ENCODE data around the gene NFATC4.
"Not testable (repeated sequence)": the region's sequence is repeated elsewhere in the genome, so short reads cannot be mapped to it uniquely, and the experiment has no call there.

The NFATC4 gene

GRCh38 chr14:24339284-24340151 lies 28.5 kb upstream of the NFATC4 start, which contains the start of gene RIPK3:
TSS of gene RIPK3 (minus strand) at chr14:24339991. CDS start at chr14:24339826, 165 bp downstream.
- DNase-seq, result peak; percentile 43

- DNase-seq, result no peak
Measured at GRCh38 chr14:24340606-24341005, 27.4 kb upstream of the NFATC4 start.

DNA sequence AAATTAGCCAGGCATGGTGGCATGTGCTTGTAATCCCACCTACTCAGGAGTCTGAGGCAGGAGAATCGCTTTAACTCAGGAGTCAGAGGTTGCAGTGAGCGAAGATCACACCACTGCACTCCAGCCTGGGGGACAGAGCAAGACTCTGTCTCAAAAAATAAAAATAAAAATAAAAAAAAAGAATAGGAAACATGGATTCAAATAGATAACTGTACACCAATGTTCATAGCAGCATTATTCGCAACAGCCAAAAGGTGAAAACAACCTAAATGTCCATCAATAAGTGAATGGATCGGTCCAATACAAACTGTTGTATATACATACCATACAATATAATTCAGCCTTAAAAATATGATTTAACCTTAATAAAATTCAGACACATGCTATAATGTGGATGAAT lies 25.1 kb upstream of the NFATC4 start:
- no peak for DNase-seq

DNA sequence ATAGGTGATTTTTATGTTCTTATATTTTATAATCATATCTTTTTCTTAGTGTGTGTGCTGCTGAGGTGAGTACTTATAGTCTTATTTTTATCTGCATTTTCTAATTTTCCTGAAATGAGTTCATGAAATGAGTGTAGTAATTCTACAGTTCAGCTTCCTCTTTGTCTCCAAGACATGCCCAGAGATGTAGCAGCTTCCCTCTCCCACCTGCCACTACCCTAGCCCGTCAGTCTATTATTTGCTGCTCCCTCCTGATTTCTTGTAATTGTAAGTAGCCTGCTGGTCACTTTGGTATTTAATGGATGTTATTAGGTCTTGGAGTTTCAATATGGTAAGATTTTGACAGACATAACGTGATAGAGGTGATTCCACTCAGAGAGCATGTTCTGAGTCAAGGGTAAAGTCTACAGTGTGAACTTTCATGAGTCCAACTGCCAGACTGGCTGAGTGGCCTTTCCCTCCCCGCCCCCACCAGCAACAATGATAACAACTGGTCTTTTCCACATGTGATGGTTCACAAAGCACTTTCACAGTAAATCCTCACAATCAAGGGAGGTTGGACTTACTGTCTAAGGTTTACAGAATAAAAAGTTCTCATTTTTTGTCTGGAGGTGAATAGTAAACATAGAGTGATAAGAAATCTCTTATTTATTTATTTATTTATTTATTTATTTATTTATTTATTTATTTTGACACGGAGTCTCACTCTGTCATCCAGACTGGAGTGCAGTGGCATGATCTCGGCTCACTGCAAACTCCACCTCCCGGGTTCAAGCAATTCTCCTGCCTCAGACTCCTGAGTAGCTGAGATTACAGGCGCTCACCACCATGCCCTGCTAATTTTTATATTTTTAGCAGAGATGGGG lies 24.0 kb upstream of the NFATC4 start:
- no peak for DNase-seq

DNA sequence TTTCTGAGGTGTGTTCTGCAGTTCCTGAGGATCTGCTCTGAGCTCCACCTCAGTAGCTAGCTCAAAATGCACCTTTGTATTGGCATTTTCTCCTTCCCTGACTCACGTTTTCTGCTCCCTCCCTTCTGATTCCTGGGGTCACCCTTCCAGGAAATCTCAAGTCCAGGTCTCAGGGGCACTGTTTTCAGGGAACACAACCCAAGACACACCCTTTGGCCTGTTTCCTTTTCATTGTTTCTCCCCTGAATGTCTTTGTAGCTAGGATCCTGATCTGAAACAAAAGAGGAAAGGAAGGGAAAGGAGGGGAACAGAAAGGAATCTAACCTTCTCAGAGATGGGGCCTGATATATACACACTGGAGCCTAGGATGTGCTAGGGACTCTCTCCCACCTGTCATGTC lies 20.9 kb upstream of the NFATC4 start:
- no peak for DNase-seq

DNA sequence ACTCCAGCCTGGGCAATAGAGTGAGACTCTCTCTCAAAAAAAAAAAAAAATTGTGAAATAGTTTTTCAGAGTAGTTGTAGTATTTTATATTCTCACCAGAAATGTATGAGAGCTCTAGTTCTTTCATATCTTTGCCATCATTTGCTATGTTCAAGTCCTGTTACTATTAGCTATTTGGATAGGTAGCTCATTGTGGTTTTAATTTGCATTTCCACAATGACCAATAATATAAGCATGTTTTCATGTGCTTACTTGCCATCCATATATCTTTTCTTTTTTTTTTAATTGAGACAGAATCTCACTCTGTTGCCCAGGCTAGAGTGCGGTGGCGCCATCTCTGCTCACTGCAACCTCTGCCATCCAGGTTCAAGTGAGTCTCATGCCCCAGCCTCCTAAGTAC lies 19.8 kb upstream of the NFATC4 start:
- no peak for DNase-seq

DNA sequence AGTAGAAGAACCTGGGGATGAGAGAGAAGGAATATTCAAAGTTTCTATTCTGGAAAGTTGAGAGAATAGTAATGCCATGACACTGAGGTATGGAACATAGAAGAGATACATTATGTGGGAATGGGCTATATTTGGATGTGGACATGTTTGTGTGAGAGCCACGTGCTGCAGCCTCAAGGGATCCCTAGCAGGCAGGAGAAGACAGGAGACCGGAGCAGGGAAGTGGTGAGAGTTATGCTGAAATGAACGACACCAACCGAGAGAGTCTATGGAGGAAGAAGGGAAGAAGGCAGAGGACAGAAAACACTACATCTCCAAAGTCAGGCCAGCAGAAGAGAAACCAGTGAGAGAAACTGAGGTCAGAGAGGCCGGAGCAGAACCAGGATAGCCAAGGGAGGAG lies 18.2 kb upstream of the NFATC4 start:
- DNase-seq, result no peak

DNA sequence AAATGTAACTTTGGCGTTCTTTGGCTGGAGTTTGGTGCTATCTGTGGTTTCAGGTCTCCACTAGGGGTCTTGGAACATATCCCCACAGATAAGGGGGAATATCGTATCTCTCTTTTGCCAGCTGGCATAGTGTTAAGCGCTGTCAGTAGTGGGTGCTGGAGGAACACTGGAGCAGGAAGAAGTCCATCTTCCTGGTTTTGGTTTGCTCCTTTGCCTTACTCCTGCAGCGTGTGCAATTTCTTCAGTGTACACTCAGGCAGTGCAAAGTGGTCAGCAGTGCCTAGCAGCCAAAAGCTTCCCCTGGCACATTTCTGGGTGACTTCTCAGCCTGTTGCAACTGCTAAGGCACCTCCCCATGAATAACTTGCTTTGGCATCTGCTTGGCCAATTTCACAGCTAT lies 16.5 kb upstream of the NFATC4 start:
- DNase-seq, result no peak

- DNase-seq, result no peak
Measured at GRCh38 chr14:24353559-24354481, 14.2 kb upstream of the NFATC4 start.

DNA sequence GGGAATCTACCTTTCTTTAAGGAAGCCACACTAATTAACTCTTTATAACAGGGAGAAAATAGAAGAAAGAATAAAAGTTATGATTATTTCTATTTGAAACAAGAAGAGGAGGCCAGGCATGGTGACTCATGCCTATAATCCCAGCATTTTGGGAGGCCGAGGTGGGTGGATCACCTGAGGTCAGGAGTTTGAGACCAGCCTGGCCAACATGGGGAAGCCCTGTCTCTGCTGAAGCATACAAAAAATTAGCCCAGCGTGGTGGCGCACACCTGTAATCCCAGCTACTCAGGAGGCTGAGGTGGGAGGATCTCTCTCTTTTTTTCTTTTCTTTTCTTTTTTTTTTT lies 13.5 kb upstream of the NFATC4 start:
- not testable (repeated sequence) for DNase-seq

- DNase-seq, result no peak
Measured at GRCh38 chr14:24355009-24355408, 13.0 kb upstream of the NFATC4 start.

- no peak for DNase-seq
Measured at GRCh38 chr14:24356208-24356607, 11.8 kb upstream of the NFATC4 start.

DNA sequence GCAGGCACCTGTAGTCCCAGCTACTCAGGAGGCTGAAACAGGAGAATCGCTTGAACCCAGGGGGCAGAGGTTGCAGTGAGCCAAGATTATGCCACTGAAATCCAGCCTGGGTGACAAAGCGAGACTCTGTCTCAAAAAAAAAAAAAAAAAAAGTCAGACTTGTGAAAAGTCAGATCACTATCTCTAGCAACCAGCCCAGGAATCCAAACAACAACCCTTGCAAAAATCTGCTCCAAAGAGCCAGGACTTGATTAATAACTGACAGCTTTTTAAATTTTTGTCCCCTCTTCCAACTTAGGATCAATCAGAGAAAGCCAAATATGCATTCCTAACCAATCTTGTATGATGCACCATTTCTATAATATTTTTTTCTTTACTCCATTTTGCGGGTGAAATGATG lies 7.7 kb upstream of the NFATC4 start:
- DNase-seq, result no peak

- no peak for DNase-seq
Measured at GRCh38 chr14:24361326-24361725, 6.7 kb upstream of the NFATC4 start.

DNA sequence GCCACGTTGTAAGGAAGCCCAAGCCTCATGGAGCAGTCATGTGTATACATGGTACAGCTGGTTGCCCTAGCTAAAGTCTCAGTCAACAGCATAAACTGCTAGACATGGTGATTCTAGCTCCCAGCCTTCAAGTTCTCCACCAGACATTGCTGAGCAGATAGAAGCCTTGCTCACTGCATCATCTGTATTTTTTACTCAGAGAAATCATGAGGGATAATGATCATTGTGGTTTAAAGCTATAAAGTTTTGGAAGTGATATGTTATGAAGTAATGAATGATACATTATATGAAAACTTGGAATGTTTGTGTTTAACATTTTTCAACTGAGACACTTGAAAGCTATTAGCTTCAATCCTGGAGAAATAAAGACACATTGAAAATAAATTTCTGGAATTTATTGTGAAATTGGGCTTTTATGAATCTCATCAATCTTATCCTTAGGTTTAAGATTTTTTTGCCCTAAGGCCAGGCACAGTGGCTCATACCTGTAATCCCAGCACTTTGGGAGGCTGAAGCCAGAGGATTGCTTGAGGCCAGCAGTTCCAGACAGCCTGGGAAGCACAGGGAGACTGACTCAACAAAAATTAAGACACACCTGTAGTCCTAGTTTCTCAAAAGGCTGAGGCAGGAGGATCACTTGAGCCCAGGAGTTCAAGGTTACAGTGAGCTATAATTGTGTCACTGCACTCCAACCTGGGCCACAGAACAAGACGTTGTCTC lies 5.6 kb upstream of the NFATC4 start:
- no peak for DNase-seq

DNA sequence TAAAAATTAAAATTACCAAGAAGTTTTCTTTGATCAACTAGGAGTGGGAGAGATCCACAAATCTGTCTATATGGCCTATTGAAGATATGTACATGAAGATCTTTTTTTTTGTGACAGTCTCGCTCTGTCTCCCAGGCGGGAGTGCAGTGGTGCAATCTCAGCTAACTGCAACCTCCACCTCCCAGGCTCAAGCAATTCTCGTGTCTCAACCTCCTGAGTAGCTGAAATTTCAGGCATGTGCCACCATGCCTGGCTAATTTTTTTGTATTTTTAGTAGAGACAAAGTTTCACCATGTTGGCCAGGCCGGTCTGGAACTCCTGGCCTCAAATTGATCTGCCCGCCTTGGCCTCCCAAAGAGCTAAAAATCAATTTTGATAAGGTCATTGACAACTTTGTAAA lies 4.6 kb upstream of the NFATC4 start:
- DNase-seq, result no peak

DNA sequence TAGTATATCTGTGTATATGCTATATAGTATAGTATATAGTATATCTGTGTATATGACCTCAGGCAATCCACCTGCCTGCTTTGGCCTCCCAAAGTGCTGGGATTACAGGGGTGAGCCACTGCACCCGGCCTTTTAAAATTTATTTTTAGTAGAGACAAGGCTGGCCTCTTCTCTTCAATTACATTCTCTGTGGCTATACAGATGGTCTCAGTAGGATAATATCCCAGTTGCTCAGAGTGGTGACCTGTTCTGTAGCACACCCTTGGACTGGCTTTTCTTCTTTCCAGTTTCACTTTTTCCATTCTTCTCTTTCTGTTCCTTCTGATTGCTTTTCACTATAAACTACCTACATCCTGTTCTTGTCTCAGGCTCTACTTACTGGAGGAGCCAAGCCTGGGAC lies 3.1 kb upstream of the NFATC4 start:
- no peak for DNase-seq

- peak; percentile 42 for DNase-seq
Measured at GRCh38 chr14:24365600-24366412, 2.2 kb upstream of the NFATC4 start.

DNA sequence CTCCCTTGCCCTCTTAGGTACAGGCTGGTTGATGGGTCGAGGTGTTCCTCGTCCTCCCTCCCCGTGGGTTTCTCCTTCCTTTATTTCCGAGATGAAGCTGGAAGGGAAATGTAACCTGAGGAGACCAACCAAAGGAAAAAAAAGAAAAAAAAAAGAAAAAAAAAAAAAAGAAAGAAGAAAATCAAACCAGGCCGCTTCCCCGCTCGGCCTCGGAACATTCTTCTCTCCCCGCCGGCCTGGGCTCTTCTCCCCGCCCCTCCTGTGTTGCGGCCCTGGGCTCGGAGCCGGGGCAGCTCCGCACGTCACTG lies 1.6 kb upstream of the NFATC4 start:
- DNase-seq, result no peak

GRCh38 chr14:24366721-24367513 lies 1.1 kb upstream of the NFATC4 start:
- DNase-seq, result no peak

DNA sequence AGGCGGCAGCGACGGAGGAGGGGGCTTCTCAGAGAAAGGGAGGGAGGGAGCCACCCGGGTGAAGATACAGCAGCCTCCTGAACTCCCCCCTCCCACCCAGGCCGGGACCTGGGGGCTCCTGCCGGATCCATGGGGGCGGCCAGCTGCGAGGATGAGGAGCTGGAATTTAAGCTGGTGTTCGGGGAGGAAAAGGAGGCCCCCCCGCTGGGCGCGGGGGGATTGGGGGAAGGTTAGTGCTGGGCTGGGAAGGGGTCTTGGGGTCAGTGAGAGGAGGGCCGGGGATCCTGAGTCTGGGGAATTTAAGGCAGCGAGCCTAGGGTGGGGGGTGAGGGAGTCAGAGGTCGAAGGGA lies 203 bp downstream of the NFATC4 start:
- DNase-seq, result no peak

Data from effector CD8-positive, alpha-beta T cell (primary cell).